ENCODE data around the gene GRK7. TPM values are rescaled to one million over a fixed set of nuclear protein-coding genes. Genes with fewer than 3 reads are reported as not detected.

Gene GRK7
- total RNA-seq, 1 experiment from 2014 or later = not detected

- H3K79me1 ChIP-seq (ENCODE audit: insufficient read depth, low read depth, low read length, poor library complexity, severe bottlenecking) = no peaks in the 10 kb centered on the region
- no peak overlapping the region for H3K4ac ChIP-seq (ENCODE audit: low read depth, low read length)
- no peaks in the 10 kb centered on the region for H3K9me3 Mint-ChIP-seq
- no peak overlapping the region for H3K4me3 Mint-ChIP-seq
- H3K23me2 ChIP-seq (ENCODE audit: insufficient read length, low read depth, low read length, poor library complexity, severe bottlenecking) = no peaks in the 10 kb centered on the region
- WGBS (ENCODE audit: extremely low coverage, insufficient read length, low lambda C conversion rate) = no CpG with 5 or more reads among the region's 5 CpGs
- no peak overlapping the region for H3T11ph ChIP-seq (ENCODE audit: low read length)
- no peak overlapping the region for H3K23ac ChIP-seq (ENCODE audit: insufficient read length, low read depth, low read length)
- no peak overlapping the region for H2BK120ac ChIP-seq (ENCODE audit: low read depth, low read length, poor library complexity, severe bottlenecking)
- H3K36me3 Mint-ChIP-seq (ENCODE audit: insufficient read depth in 1 of 3, low read depth in 3 of 3) = no peaks in the 10 kb centered on the region
- H4K8ac ChIP-seq (replicated peaks; ENCODE audit: insufficient read length, low read depth, low read length) = no peak overlapping the region
- no peak for DNase-seq
- no peak overlapping the region for H2BK15ac ChIP-seq (ENCODE audit: low read depth, low read length)
- no peak overlapping the region for H2AK5ac ChIP-seq (ENCODE audit: insufficient read length, low read length)
- no peak overlapping the region for H2BK20ac ChIP-seq (ENCODE audit: low read depth, low read length, poor library complexity, severe bottlenecking)
- H3K14ac ChIP-seq (ENCODE audit: insufficient read depth, low read length) = no peak overlapping the region
- no peaks in the 10 kb centered on the region for H3K4me1 ChIP-seq (ENCODE audit: insufficient read depth, low read length)
- H3K79me2 ChIP-seq (ENCODE audit: insufficient read depth, low read length) = no peaks in the 10 kb centered on the region
- TF ChIP-seq CTCF (conservative IDR thresholded peaks at IDR 0.05) = no peak
- H2AFZ ChIP-seq (ENCODE audit: low read length) = no peak overlapping the region
- no peak overlapping the region for H3K27ac ChIP-seq (ENCODE audit: insufficient read length, low read depth, low read length)
- no peaks in the 10 kb centered on the region for H3K27me3 ChIP-seq (ENCODE audit: insufficient read depth, low read length)
- peaks cover 2 to 3% of the 10 kb centered on the region in 2 experiments; a peak in 1 of 4 replicates for H3K4me1 Mint-ChIP-seq
- no peaks in the 10 kb centered on the region; the same call in 1 of the 2 replicates for H3K27me3 Mint-ChIP-seq (ENCODE audit: low read depth)
- no peak overlapping the region; a peak in 1 of 7 replicates for H3K27ac Mint-ChIP-seq
- no peak overlapping the region for H3K56ac ChIP-seq (ENCODE audit: insufficient read length, low read depth, low read length)
- no peak overlapping the region for H3K18ac ChIP-seq (ENCODE audit: insufficient read length, low read depth, low read length)
- H2BK12ac ChIP-seq (ENCODE audit: insufficient read length, low read depth, low read length) = no peak overlapping the region
- H4K5ac ChIP-seq (ENCODE audit: insufficient read length, low read depth, low read length) = no peak overlapping the region
- H4K20me1 ChIP-seq (ENCODE audit: control insufficient read depth, insufficient read depth, insufficient read length) = no peaks in the 10 kb centered on the region
- no peak overlapping the region for H2BK5ac ChIP-seq (ENCODE audit: insufficient read length, low read length)
- H4K91ac ChIP-seq (ENCODE audit: insufficient read length, low read depth, low read length) = no peak overlapping the region
- H3K9ac ChIP-seq (ENCODE audit: extremely low read depth, insufficient read length, low read length) = no peak overlapping the region
- no peak overlapping the region for H3K4me2 ChIP-seq (ENCODE audit: insufficient read depth, insufficient read length, low read length)
- H3K9me3 ChIP-seq (ENCODE audit: control insufficient read depth, low read depth, low read length) = no peaks in the 10 kb centered on the region
Observed at GRCh38 chr3:141808586-141808985, 45.4 kb downstream of the GRK7 start.
